ENCODE data around the gene MBNL2. TPM values are rescaled to one million over a fixed set of nuclear protein-coding genes. Genes with fewer than 3 reads are reported as not detected.
A peak's percentile ranks its signal among the peaks of the same experiment; 100 is the strongest.

MBNL2 gene
- total RNA-seq, 2 experiments from 2014 or later, result 2.7 to 7.4 TPM

- ChIA-PET CTCF (ENCODE audit: unreplicated experiment) (no interaction called here), POLR2A (no interaction called here)
- intact Hi-C loops (cut with micrococcal nuclease; ENCODE audit: unreplicated experiment), result loop anchor here (10.0 kb wide), 1 partner anchor 124 kb away; no protein-coding TSS in a partner anchor
- Histone ChIP-seq H3K36me3 (ENCODE audit: insufficient read depth, low read length) (no peaks in the 10 kb centered on the region), H2AFZ (ENCODE audit: low read length) (no peak overlapping the region), H3K9me2 (ENCODE audit: insufficient read depth, low read length) (no peaks in the 10 kb centered on the region), H3K4me2 (ENCODE audit: low read length) (no peak overlapping the region), H3K27ac (ENCODE audit: low read depth, low read length, poor library complexity, severe bottlenecking) (no peak overlapping the region), H3K9me3 (ENCODE audit: low read length) (no peaks in the 10 kb centered on the region), H3K4me3 (ENCODE audit: low read depth, low read length, poor library complexity, severe bottlenecking) (no peak overlapping the region), H4K20me1 (ENCODE audit: insufficient read depth, low read length) (no peaks in the 10 kb centered on the region), H3K79me2 (ENCODE audit: insufficient read depth, low read depth, low read length) (peaks cover 32% of the 10 kb centered on the region), H3K4me1 (ENCODE audit: insufficient read depth, low read length, poor library complexity, severe bottlenecking) (peaks cover 13% of the 10 kb centered on the region)
- TF ChIP-seq EZH2phosphoT487 (IDR thresholded peaks at IDR 0.05; ENCODE audit: borderline replicate concordance, low read depth, low read length), result no peak
- no peak for TF ChIP-seq CTCF (conservative IDR thresholded peaks at IDR 0.05; ENCODE audit: low read length)
- BruUV-seq (replicated peaks), result no TSS peak
- DNase-seq (ENCODE audit: low spot score), result no peak
Observed at GRCh38 chr13:97220151-97220900, 1.8 kb upstream of the MBNL2 start.

- Histone ChIP-seq H3K4me3 (ENCODE audit: low read depth, low read length, poor library complexity, severe bottlenecking) (no peak overlapping the region), H3K4me1 (ENCODE audit: insufficient read depth, low read length, poor library complexity, severe bottlenecking) (peaks cover 21% of the 10 kb centered on the region), H3K36me3 (ENCODE audit: insufficient read depth, low read length) (no peaks in the 10 kb centered on the region), H3K27ac (ENCODE audit: low read depth, low read length, poor library complexity, severe bottlenecking) (no peak overlapping the region), H4K20me1 (ENCODE audit: insufficient read depth, low read length) (no peaks in the 10 kb centered on the region), H3K79me2 (ENCODE audit: insufficient read depth, low read depth, low read length) (peaks cover 39% of the 10 kb centered on the region), H2AFZ (ENCODE audit: low read length) (no peak overlapping the region), H3K9me3 (ENCODE audit: low read length) (no peaks in the 10 kb centered on the region), H3K9me2 (ENCODE audit: insufficient read depth, low read length) (no peaks in the 10 kb centered on the region), H3K4me2 (ENCODE audit: low read length) (no peak overlapping the region)
- BruUV-seq (replicated peaks), result no TSS peak
- DNase-seq (ENCODE audit: low spot score), result no peak
- POLR2A ChIA-PET, result interaction anchor here (0.6 to 1.5 kb wide), 2 partner anchors 29 to 1482 kb away, joined by 5 to 8 read pairs; no protein-coding TSS in a partner anchor
- CTCF ChIA-PET (ENCODE audit: unreplicated experiment), result no interaction called here
- TF ChIP-seq EZH2phosphoT487 (IDR thresholded peaks at IDR 0.05; ENCODE audit: borderline replicate concordance, low read depth, low read length) (no peak), CTCF (conservative IDR thresholded peaks at IDR 0.05; ENCODE audit: low read length) (no peak)
- intact Hi-C loops (cut with micrococcal nuclease; ENCODE audit: unreplicated experiment), result loop anchor here (10.0 kb wide), 1 partner anchor 124 kb away; no protein-coding TSS in a partner anchor
Observed at GRCh38 chr13:97221046-97221445, 1.1 kb upstream of the MBNL2 start.

GRCh38 chr13:97221466-97221865 is 667 bp upstream of the MBNL2 start:
- Histone ChIP-seq H2AFZ (ENCODE audit: low read length) (peak overlapping the region; percentile 93), H4K20me1 (ENCODE audit: insufficient read depth, low read length) (no peaks in the 10 kb centered on the region), H3K4me3 (ENCODE audit: low read depth, low read length, poor library complexity, severe bottlenecking) (peak overlapping the region; percentile 89), H3K79me2 (ENCODE audit: insufficient read depth, low read depth, low read length) (peaks cover 43% of the 10 kb centered on the region), H3K4me2 (ENCODE audit: low read length) (peak overlapping the region; percentile 94), H3K36me3 (ENCODE audit: insufficient read depth, low read length) (no peaks in the 10 kb centered on the region), H3K9me3 (ENCODE audit: low read length) (no peaks in the 10 kb centered on the region), H3K27ac (ENCODE audit: low read depth, low read length, poor library complexity, severe bottlenecking) (no peak overlapping the region), H3K4me1 (ENCODE audit: insufficient read depth, low read length, poor library complexity, severe bottlenecking) (peaks cover 25% of the 10 kb centered on the region), H3K9me2 (ENCODE audit: insufficient read depth, low read length) (no peaks in the 10 kb centered on the region)
- POLR2A ChIA-PET, result interaction anchor here (0.6 to 1.5 kb wide), 5 partner anchors 10 to 1482 kb away, joined by 3 to 8 read pairs (median 3); no protein-coding TSS in a partner anchor
- CTCF ChIA-PET (ENCODE audit: unreplicated experiment), result no interaction called here
- TF ChIP-seq CTCF (conservative IDR thresholded peaks at IDR 0.05; ENCODE audit: low read length) (no peak), EZH2phosphoT487 (IDR thresholded peaks at IDR 0.05; ENCODE audit: borderline replicate concordance, low read depth, low read length) (no peak)
- no TSS peak for BruUV-seq (replicated peaks)
- no peak for DNase-seq (ENCODE audit: low spot score)
- intact Hi-C loops (cut with micrococcal nuclease; ENCODE audit: unreplicated experiment), result loop anchor here (10.0 kb wide), 1 partner anchor 123 kb away; no protein-coding TSS in a partner anchor

Measured in OCI-LY7 (cell line).